NCI-H2196 treated with DMSO at 0.1 percent for 48 hours (cell line): ENCODE measurements around the gene FBXW4.
"Not testable (repeated sequence)": the region's sequence is repeated elsewhere in the genome, so short reads cannot be mapped to it uniquely, and the experiment has no call there.

Experiments used
- DNase-seq: peaks from one replicate; lab custom pipeline; 2025; ENCODE audit not compliant: unreplicated experiment; lab: John Stamatoyannopoulos, UW

FBXW4 gene

GRCh38 chr10:101617824-101618568 is 77.0 kb downstream of the FBXW4 start:
- DNase-seq, result no peak

GRCh38 chr10:101617102-101617823 is 77.7 kb downstream of the FBXW4 start:
- DNase-seq, result no peak

GRCh38 chr10:101616415-101617101 is 78.4 kb downstream of the FBXW4 start:
- no peak for DNase-seq

GRCh38 chr10:101615525-101616116 is 79.3 kb downstream of the FBXW4 start:
- no peak for DNase-seq

- no peak for DNase-seq
Observed at GRCh38 chr10:101614663-101615524, 80.1 kb downstream of the FBXW4 start.

- DNase-seq, result no peak
Observed at GRCh38 chr10:101613646-101614045, 81.3 kb downstream of the FBXW4 start.

- DNase-seq, result no peak
Observed at GRCh38 chr10:101612872-101613271, 82.1 kb downstream of the FBXW4 start.

GRCh38 chr10:101612086-101612485 is 82.9 kb downstream of the FBXW4 start:
- DNase-seq, result no peak

GRCh38 chr10:101611096-101611905 is 83.7 kb downstream of the FBXW4 start:
- DNase-seq, result no peak

- DNase-seq, result no peak
Observed at GRCh38 chr10:101609481-101609880, 85.5 kb downstream of the FBXW4 start.

- DNase-seq, result no peak
Observed at GRCh38 chr10:101607124-101607523, 87.8 kb downstream of the FBXW4 start.

- DNase-seq, result peak; percentile 51
Observed at GRCh38 chr10:101602761-101603398, 92.1 kb downstream of the FBXW4 start.

- no peak for DNase-seq
Observed at GRCh38 chr10:101601541-101601940, 93.4 kb downstream of the FBXW4 start.

- no peak for DNase-seq
Observed at GRCh38 chr10:101597091-101597900, 97.7 kb downstream of the FBXW4 start.

GRCh38 chr10:101595591-101596433 is 99.2 kb downstream of the FBXW4 start:
- DNase-seq, result no peak

GRCh38 chr10:101593331-101593730 is 101.6 kb downstream of the FBXW4 start:
- not testable (repeated sequence) for DNase-seq

GRCh38 chr10:101588879-101589278 is 106.1 kb downstream of the FBXW4 start:
- DNase-seq, result no peak
